KMS-11 (cell line): Measurements from ENCODE around the gene NBPF6.

Experiments used
- H2AFZ ChIP-seq: fragments of 200-600 bp; sonication (generic); 2 replicates; pipeline ENCODE4 v1.6.1; 2016; ENCODE audit warnings: antibody characterized with exemption, mixed run types, low read depth
- H3K27ac ChIP-seq: fragments of 200-600 bp; sonication (generic); 2 replicates; pipeline ENCODE4 v1.6.1; 2016; ENCODE audit warnings: mild to moderate bottlenecking, mixed run types
- H3K27me3 ChIP-seq: fragments of 200-600 bp; sonication (generic); 2 replicates; pipeline ENCODE4 v1.6.1; 2017; ENCODE audit warnings: mild to moderate bottlenecking, low read depth, mixed run types, moderate library complexity; ENCODE audit not compliant: insufficient read depth
- H3K36me3 ChIP-seq: fragments of 200-600 bp; sonication (generic); 2 replicates; pipeline ENCODE4 v1.6.1; 2017; ENCODE audit warnings: mild to moderate bottlenecking, mixed run types; ENCODE audit not compliant: insufficient read depth
- H3K4me1 ChIP-seq: fragments of 200-600 bp; sonication (generic); 2 replicates; pipeline ENCODE4 v1.6.1; 2016; ENCODE audit warnings: mild to moderate bottlenecking, low read depth, mixed run types; ENCODE audit not compliant: poor library complexity, severe bottlenecking
- H3K4me2 ChIP-seq: fragments of 200-600 bp; sonication (generic); 2 replicates; pipeline ENCODE4 v1.7.0; 2016; ENCODE audit warnings: mild to moderate bottlenecking, mixed run types
- H3K4me3 ChIP-seq: fragments of 200-600 bp; sonication (generic); IDR thresholded peaks from 2 replicates; pipeline ENCODE4 v1.6.1; 2017; ENCODE audit warnings: low read depth, low read length, mixed read lengths; ENCODE audit not compliant: insufficient read depth
- H3K79me2 ChIP-seq: fragments of 200-600 bp; sonication (generic); 2 replicates; pipeline ENCODE4 v1.6.1; 2016; ENCODE audit warnings: low read depth, mixed run types; ENCODE audit not compliant: insufficient read depth
- H3K9ac ChIP-seq: fragments of 200-600 bp; sonication (generic); 2 replicates; pipeline ENCODE4 v1.6.1; 2016; ENCODE audit warnings: mild to moderate bottlenecking, mixed run types
- H4K20me1 ChIP-seq: fragments of 200-600 bp; sonication (generic); 2 replicates; pipeline ENCODE4 v1.6.1; 2016; ENCODE audit warnings: mild to moderate bottlenecking, mixed run types; ENCODE audit not compliant: insufficient read depth
- TF ChIP-seq, protein P1 (sequence below): fragments of 200-600 bp; sonication (generic); conservative IDR thresholded peaks from 2 replicates; pipeline ENCODE4 v1.6.1; 2017; ENCODE audit warnings: low read depth, mild to moderate bottlenecking, antibody characterized with exemption, low read length, moderate library complexity, mixed read lengths

NBPF6 gene

GRCh38 chr1:108502624-108503023 lies 52.5 kb downstream of the NBPF6 start:
- no peaks in the 10 kb centered on the region for H3K36me3 ChIP-seq
- no peak overlapping the region for H3K4me3 ChIP-seq
- no peak overlapping the region for H3K9ac ChIP-seq
- TF ChIP-seq, protein P1, sequence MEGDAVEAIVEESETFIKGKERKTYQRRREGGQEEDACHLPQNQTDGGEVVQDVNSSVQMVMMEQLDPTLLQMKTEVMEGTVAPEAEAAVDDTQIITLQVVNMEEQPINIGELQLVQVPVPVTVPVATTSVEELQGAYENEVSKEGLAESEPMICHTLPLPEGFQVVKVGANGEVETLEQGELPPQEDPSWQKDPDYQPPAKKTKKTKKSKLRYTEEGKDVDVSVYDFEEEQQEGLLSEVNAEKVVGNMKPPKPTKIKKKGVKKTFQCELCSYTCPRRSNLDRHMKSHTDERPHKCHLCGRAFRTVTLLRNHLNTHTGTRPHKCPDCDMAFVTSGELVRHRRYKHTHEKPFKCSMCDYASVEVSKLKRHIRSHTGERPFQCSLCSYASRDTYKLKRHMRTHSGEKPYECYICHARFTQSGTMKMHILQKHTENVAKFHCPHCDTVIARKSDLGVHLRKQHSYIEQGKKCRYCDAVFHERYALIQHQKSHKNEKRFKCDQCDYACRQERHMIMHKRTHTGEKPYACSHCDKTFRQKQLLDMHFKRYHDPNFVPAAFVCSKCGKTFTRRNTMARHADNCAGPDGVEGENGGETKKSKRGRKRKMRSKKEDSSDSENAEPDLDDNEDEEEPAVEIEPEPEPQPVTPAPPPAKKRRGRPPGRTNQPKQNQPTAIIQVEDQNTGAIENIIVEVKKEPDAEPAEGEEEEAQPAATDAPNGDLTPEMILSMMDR = no peak
- H3K79me2 ChIP-seq = no peaks in the 10 kb centered on the region
- no peak overlapping the region for H3K27ac ChIP-seq
- H2AFZ ChIP-seq = no peak overlapping the region
- H4K20me1 ChIP-seq = no peaks in the 10 kb centered on the region
- no peaks in the 10 kb centered on the region for H3K27me3 ChIP-seq
- H3K4me2 ChIP-seq = no peak overlapping the region
- H3K4me1 ChIP-seq = no peaks in the 10 kb centered on the region

- Histone ChIP-seq H3K4me2 (no peak overlapping the region), H3K36me3 (no peaks in the 10 kb centered on the region), H3K79me2 (no peaks in the 10 kb centered on the region), H3K27me3 (no peaks in the 10 kb centered on the region), H3K4me1 (no peaks in the 10 kb centered on the region), H2AFZ (no peak overlapping the region), H3K27ac (no peak overlapping the region), H3K4me3 (no peak overlapping the region), H4K20me1 (no peaks in the 10 kb centered on the region), H3K9ac (no peak overlapping the region)
- TF ChIP-seq, protein P1 = no peak
Measured at GRCh38 chr1:108503062-108503733, 53.1 kb downstream of the NBPF6 start.

DNA sequence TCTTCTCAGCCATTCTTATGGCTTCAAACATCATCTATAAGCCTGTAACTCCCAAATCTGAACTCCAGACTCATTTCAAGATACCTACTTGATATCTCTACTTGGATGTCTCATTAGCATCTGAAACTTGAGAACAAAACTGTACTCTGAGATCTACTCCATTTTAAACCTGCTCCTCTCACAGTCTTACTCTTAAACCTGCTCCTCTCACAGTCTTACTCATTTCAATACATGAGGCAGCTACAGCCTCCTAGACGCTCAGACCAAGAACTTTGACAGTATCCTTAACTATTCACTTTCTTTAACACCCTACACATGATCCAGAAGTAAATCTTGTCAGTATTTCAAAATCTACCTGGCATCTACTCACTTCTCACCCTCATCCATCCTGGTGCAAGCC lies 54.3 kb downstream of the NBPF6 start:
- H3K27ac ChIP-seq = no peak overlapping the region
- TF ChIP-seq, protein P1 = no peak
- H3K27me3 ChIP-seq = no peaks in the 10 kb centered on the region

DNA sequence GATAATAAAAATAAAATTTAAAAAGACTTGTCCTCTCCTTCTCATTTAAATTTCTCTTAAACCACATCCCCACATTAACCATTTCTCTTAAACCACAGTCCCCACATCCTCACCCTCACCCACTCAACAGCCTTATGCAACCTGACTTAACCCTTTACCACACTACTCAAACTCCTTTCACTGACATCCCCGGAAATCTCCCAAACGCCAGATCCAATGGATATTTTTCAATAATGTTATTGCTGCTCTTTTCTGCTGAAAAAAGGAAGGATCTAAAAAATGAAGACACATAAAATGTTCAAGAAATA lies 55.6 kb downstream of the NBPF6 start:
- H4K20me1 ChIP-seq = no peaks in the 10 kb centered on the region
- no peak overlapping the region for H2AFZ ChIP-seq
- TF ChIP-seq, protein P1 = no peak
- no peaks in the 10 kb centered on the region for H3K79me2 ChIP-seq
- H3K4me2 ChIP-seq = no peak overlapping the region
- H3K27ac ChIP-seq = no peak overlapping the region
- no peak overlapping the region for H3K4me3 ChIP-seq
- H3K27me3 ChIP-seq = no peaks in the 10 kb centered on the region
- no peaks in the 10 kb centered on the region for H3K36me3 ChIP-seq
- H3K9ac ChIP-seq = no peak overlapping the region
- no peaks in the 10 kb centered on the region for H3K4me1 ChIP-seq

More for the DNA sequence above, 54.3 kb downstream of the NBPF6 start:
- Histone ChIP-seq H3K4me3 (no peak overlapping the region), H4K20me1 (no peaks in the 10 kb centered on the region), H2AFZ (no peak overlapping the region), H3K36me3 (no peaks in the 10 kb centered on the region), H3K4me1 (no peaks in the 10 kb centered on the region), H3K9ac (no peak overlapping the region), H3K4me2 (no peak overlapping the region), H3K79me2 (no peaks in the 10 kb centered on the region)
